BE2C (cell line): ENCODE measurements around the gene CST7.

Experiments used
- DNase-seq: peaks from one replicate; pipeline ENCODE4 v3.0.0-alpha.2; 2020
- H3K27me3 ChIP-seq: fragments of 250-450 bp; sonication (Bioruptor Pico); 2 replicates; pipeline ENCODE4 v1.5.1; 2020; ENCODE audit warnings: mild to moderate bottlenecking
- H3K36me3 ChIP-seq: fragments of 250-450 bp; sonication (Bioruptor Pico); 2 replicates; pipeline ENCODE4 v1.5.1; 2020; ENCODE audit warnings: mild to moderate bottlenecking
- H3K4me1 ChIP-seq: fragments of 250-450 bp; sonication (Bioruptor Pico); 2 replicates; pipeline ENCODE4 v1.5.1; 2020
- H3K4me3 ChIP-seq: 2 replicates; pipeline ENCODE4 v1.5.1; 2011; ENCODE audit warnings: low read depth, low read length
- H3K9me3 ChIP-seq: fragments of 250-450 bp; sonication (Bioruptor Pico); 2 replicates; pipeline ENCODE4 v1.5.1; 2020
- CTCF ChIP-seq: IDR thresholded peaks from 2 replicates; pipeline ENCODE4 v1.5.1; 2012; ENCODE audit warnings: mild to moderate bottlenecking, low read depth, low read length

The CST7 gene

GRCh38 chr20:24958506-24959385 lies 9.7 kb downstream of the CST7 start:
- H3K27me3 ChIP-seq, result no peaks in the 10 kb centered on the region
- TF ChIP-seq CTCF, result no peak
- no peak overlapping the region for H3K4me3 ChIP-seq
- H3K9me3 ChIP-seq, result no peaks in the 10 kb centered on the region
- no peaks in the 10 kb centered on the region for H3K4me1 ChIP-seq
- H3K36me3 ChIP-seq, result peaks cover 12% of the 10 kb centered on the region
- no peak for DNase-seq

DNA sequence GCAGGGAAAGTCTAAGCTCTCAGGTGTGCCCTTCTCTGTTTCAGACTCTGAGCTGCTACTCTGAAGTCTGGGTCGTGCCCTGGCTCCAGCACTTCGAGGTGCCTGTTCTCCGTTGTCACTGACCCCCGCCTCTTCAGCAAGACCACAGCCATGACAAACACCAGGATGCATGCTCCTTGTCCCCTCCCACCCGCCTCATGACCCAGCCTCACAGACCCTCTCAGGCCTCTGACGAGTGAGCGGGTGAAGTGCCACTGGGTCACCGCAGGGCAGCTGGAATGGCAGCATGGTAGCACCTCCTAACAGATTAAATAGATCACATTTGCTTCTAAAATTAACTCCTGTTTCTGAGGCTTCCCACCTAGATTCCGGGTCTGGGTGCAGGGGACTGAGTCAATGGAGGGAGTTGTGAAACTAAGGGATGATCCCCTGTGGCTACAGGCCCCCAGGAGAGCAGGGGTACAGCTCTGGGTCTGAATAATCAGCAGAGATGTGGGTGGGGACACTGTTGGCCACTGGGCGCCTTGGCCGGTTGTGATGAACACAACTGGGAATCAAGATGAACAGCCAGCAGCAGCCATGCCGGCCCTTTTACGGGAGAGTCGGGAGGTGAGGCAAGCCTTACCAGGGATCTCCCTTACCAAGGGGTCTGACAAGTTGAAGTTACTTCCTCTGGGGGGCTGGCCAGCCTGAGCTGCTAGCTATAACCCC lies 10.7 kb downstream of the CST7 start:
- Histone ChIP-seq H3K4me1 (no peaks in the 10 kb centered on the region), H3K4me3 (no peak overlapping the region), H3K36me3 (peaks cover 18% of the 10 kb centered on the region), H3K27me3 (no peaks in the 10 kb centered on the region), H3K9me3 (no peaks in the 10 kb centered on the region)
- TF ChIP-seq CTCF, result no peak
- DNase-seq, result no peak

- H3K9me3 ChIP-seq, result no peaks in the 10 kb centered on the region
- no peak for DNase-seq
- no peak for TF ChIP-seq CTCF
- H3K4me3 ChIP-seq, result no peak overlapping the region
- no peaks in the 10 kb centered on the region for H3K27me3 ChIP-seq
- H3K4me1 ChIP-seq, result no peaks in the 10 kb centered on the region
- peaks cover 23% of the 10 kb centered on the region for H3K36me3 ChIP-seq
Measured at GRCh38 chr20:24960302-24960801, 11.3 kb downstream of the CST7 start.

DNA sequence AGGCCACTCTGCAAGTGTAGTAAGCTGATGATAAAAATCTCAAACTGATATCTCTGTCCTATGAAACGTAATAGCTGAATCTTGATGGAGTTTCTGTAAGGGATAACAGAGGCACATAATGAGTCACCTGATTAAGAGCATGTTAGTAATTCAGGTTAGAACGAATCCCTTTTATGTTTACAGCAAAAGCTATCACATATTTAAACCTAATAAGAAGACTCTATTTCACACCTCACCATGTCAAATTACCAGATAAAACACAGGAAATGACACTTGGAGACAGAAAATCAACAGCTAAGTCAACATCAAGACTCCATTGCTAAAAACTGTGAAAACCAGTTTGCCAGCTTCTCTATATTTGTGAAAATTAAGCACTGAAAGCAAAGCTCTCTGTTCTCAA lies 11.8 kb downstream of the CST7 start:
- no peak for DNase-seq
- Histone ChIP-seq H3K4me1 (no peaks in the 10 kb centered on the region), H3K27me3 (no peaks in the 10 kb centered on the region), H3K36me3 (peaks cover 28% of the 10 kb centered on the region), H3K4me3 (no peak overlapping the region), H3K9me3 (no peaks in the 10 kb centered on the region)
- TF ChIP-seq CTCF, result no peak

DNA sequence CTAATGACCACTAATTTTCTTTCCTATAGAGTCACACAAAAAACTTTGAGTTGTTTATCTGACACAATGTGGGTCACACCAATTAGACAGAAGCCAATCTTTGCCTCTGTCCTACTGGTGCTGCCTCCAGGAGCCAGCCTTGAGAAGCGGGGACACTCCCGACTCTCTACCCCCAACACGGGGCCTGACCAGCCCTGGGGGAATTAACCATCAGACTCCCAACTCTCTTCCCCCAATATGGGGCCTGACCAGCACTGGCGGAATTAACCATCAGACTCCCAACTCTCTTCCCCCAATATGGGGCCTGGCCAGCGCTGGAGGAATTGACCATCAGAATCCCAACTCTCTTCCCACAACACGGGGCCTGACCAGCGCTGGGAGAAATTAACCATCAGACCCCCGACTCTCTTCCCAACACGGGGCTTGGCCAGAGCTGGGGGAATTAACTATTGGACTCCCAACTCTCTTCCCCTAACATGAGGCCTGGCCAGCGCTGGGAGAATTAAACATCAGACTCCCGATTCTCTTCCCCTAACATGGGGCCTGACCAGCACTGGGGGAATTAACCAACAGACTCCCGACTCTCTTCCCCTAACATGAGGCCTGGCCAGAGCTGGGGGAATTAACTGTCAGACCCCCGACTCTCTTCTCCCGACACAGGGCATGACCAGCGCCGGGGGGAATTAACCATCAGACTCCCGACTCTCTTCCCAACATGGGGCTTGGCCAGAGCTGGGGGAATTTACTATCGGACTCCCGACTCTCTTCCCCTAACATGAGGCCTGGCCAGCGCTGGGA lies 12.5 kb downstream of the CST7 start:
- no peak for DNase-seq
- TF ChIP-seq CTCF, result no peak
- peaks cover 32% of the 10 kb centered on the region for H3K36me3 ChIP-seq
- H3K27me3 ChIP-seq, result no peaks in the 10 kb centered on the region
- H3K9me3 ChIP-seq, result no peaks in the 10 kb centered on the region
- no peaks in the 10 kb centered on the region for H3K4me1 ChIP-seq
- H3K4me3 ChIP-seq, result no peak overlapping the region
